HG03175 (cell line): ENCODE results near the gene ADGRL1.
"Not testable (repeated sequence)": the region's sequence is repeated elsewhere in the genome, so short reads cannot be mapped to it uniquely, and the experiment has no call there.

Experiments used
- ATAC-seq: cut with Tn5 transposase; IDR thresholded peaks from one replicate; pipeline ENCODE4 v1.9.1; 2021; ENCODE audit warnings: mild to moderate bottlenecking, moderate library complexity; ENCODE audit not compliant: unreplicated experiment

The ADGRL1 gene

DNA sequence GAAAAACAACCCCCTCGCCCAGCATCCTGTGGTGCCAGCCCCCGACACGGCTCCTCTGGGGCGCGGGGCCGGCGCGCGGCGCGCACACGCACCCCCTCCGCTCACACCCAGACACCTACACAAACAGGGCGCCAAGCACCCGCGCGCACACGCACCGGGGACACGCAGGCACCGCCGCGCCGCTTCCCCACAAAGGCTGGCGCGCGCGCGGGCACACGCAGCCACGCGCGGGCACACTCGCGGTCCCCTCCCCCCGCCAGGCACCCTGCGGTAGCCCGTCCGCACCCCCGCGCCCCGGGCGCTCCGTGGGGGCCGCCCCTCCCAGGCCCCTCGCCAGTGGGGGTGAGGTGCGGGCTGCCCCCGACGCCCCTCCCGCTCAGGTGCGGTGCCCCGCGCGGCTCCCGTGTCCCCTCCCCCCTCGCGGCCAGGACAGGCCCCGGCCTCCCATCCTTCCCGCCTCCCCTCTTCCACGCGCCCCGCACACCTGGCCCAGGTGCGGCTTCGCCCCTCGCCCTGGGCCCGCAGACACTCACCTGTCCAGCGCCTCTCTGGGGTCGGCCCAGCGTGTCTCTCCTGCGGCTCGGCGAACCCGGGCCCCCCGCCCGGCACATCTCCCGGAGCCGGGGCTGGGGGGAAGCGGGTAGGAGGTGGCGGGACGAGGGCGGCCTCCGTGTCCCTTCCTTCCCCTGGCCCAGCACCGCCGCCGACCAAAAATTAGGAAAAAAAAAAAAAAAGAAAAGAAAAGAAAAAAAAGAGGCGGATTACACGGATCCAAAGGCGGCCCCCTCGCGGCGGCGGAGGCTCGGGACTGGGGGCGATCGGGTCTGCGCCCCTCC is at the start of gene ADGRL1:
ADGRL1 (minus strand) TSS at position 718 of the 836 bp plus-strand sequence. CDS start 22,567 bp downstream, outside the sequence.
- not testable (repeated sequence) for ATAC-seq

DNA sequence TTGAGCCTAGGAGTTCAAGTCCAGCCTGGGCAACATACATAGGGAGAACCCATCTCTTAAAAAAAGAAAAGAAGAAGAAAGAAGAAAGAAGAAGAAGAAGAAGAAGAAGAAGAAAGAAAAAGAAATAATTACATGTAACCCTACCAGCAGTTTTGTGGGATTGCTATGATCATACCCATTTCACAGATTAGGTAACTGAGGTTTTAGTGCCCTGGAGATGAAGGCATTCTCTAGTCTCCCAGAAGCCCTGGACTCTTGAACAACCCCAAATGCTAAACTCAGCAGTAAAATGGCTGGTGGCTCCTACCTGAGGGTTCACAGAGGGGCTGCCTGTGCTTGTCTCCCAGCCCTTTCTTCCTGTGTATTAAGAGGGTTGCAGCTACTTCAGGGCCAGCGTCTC is 49.3 kb upstream of the ADGRL1 start:
- ATAC-seq, result not testable (repeated sequence)

DNA sequence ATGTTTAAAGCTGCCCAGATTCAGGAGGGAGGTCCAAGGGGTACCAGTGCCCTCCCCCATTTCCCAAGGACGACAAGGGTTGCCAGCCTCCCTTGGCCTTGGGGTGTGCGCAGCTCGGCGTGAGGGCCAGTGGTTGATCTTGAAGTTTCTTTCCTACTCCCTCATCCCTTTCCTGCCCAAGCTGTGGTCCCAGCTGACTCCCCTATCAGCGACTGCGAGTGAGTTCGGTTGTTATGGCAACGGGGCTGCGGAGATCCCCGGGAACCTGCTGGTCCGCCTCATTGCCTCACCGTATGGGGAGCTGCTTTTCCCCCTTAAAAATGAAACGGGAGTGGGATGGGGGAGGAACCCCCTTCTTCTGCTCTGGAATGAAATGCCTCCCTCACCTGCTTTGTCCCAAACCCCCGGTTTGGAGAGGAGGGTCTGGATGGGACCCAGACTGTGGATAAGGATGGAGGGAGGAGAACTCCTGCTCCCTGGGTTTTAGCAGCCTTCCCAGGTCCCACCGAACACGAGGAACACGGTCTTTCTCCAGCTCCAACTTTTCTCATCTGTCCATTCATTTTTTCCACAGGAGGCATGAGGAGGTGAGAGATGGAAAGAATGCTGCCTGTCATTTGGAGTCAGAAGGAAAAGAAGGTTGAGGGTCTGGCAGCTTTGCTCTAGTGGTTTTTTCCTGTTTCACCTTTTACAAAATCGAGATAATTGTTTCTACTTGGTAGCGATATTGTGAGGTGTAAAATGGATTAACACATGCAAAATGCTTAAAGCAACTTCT is 48.0 kb upstream of the ADGRL1 start:
- not testable (repeated sequence) for ATAC-seq

DNA sequence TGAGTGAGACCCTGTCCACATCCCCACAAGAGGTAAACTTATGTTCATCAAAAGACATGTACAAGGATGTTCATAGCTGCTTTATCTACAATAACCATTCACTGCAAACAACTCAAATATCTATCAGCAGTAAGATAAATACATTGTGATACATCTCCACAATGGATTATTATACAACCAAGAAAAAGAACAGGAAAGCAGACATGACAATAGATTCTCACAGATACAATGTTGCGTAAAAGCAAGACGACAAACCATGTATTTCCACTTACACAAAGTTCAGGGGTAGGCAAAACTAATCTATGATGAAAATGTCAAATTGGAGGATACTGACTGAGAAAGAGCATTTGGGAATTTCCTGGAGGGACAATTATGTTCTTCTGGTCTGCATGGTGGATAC is 46.2 kb upstream of the ADGRL1 start:
- not testable (repeated sequence) for ATAC-seq

DNA sequence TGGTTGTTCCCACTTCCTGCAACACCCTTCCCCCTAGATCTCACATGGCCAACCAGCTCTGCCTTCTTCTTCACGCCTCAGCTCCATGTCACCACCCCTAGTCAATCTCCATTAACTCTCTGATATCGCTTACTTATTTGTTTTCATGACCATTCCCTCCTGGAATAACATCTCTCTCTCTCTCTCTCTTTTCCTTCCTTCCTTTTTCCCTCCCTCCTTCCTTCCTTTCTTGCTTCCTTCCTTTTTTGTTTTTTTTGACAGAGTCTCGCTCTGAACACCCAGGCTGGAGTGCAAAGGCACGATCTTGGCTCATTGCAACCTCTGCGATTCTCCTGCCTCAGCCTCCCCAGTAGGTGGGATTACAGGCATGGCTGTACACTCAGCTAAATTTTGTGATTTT is 44.9 kb upstream of the ADGRL1 start:
- ATAC-seq, result no peak

DNA sequence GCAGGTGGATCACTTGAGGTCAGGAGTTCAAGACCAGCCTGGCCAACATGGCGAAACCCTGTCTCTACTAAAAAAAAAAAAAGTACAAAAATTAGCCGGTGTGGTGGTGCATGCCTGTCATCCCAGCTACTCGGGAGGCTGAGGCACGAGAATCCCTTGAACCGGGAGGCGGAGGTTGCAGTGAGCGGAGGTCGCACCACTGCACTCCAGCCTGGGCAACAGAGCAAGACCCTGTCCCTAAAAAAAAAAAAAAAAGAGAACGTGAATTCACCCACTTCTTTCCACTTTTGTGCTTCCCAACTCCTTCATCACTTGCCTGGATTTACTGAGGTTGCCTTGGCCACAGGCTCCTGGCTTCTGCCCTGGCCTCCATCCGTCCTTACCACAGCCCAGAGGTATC is 44.3 kb upstream of the ADGRL1 start:
- ATAC-seq, result not testable (repeated sequence)

DNA sequence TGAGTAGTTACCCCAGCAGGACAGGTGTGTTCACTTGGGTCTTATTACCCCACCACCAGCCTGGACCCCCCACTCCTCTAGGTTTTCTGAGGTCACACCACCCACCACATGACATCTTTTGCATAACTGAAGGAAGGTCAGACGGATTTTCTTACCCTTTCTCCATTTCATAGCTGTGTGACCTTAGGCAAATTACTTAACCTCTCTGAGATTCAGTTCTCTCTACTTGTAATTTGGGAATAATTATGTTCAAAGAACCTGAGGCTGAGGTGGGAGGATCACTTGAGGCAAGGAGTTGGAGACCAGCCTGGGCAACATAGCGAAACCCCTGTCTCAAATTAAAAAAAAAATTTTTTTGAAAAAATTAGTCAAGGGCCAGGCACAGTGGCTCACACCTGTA is 43.9 kb upstream of the ADGRL1 start:
- not testable (repeated sequence) for ATAC-seq

DNA sequence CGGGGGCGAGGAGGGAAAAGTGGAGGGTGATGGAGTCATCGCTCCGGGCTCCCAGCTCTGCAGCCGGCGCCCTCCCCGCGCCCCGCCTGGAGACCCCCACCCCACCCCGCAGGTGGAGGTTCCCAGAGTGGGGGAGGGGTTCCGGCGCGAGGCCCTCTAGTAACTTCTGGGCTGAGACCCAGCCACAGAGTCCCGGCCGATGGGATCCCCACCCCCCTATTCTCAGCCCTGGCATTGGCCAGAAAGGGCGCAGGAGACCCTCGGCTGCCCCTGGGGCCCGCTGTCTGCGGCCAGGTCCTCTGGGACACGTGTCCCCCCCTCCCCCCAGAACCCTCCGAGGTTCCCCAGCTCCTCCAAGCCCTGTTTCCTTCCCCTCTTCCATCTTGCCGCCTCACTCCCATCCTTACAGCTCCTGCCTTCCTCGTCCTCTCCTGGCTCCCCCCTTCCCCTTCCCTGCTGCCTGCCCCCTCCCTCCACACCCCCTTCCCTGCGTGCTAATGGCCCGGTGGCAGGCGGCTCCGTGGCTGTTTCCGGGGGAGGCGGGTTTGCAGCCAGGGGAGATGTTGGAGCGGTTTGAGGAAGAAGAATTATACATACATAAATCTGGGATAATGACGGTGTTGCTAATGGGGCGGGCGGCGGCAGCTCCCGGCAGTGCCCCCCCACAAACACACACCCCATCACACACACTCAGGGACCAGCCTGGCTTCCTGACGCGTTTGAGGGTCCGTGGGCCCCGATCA is 43.2 kb upstream of the ADGRL1 start:
- ATAC-seq, result not testable (repeated sequence)

DNA sequence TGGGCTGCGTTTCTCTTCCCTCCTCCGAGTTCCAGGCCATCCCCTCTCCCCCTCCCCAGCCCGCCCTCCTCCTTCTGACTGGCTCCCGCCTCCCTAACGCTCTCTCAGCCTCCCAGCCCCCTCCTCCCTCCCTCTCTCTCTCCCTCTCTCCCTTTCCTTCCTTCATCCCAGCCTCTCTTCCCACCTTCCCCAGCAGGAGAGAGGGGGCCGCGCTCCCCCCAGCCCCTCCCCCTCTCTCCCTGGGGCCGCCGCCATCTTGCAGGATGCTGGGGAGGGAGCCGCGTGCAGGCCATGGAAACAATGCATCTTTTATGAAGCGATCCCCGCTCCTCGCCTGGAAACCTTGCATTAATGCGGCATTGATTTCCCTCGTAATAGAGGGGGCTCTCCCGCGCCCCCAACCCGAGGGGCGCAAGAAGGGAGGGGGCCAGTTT is 42.6 kb upstream of the ADGRL1 start:
- ATAC-seq, result no peak

DNA sequence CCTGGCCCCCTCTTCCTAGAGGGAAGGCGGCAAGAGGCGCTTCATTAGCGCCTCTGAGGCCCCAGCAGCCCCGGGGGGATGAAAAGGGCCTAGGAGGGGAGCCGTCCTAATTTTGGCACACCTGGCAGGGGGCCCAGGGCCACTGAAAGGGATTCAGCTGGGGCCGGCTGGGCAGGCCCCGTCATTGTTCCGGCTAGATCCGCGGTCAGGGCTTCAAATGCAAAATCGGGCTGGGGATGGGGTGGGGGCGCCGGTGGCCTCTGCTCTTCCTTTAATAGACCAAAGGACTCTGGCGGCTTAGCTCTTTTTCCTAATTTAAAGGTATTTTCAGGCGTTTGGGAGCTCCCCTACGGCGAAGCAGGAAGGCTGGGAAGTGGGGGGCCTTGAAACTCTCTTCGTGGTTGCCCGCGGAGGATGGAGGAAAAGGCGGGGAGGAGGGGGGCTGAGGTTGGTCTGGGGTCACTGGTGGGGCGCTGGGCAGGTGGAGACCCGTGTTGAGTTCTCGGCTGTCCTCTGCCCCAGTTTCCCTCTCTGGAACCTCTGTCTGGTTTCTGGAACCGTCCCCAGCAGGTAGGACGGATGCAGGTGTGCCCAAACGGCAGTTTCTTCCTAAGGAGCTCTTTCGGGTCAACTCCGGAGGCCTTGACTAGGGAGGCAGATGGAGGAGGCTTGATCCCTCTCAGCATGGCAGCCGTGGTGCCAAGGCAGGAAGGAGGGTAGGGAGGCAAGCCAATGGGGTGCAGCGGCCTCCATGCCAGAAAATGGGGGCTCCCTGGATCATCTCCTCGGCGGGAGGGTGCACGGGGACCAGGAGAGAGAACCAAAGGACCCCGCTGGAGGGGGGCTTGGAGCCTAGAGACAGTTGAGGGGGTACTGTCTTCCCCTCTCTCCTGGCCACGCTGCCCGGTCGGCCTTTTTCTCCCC is 41.8 kb upstream of the ADGRL1 start:
- not testable (repeated sequence) for ATAC-seq

DNA sequence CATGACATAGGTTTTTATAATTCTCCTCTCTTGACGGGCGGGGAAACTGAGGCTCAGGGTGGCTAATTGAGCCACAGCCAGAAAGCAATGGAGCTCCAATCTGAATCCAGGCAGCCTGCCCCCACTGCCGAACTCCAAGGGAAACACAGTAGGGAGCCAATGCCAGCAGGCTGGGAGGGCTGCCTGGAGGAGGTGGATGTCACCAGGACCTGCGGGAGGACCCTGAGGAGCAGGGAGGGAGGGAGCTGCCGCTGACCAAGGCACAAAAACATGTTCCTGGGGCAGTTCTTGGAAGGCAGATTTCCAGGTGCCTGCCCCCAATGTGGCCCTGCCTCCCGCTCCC is 41.2 kb upstream of the ADGRL1 start:
- not testable (repeated sequence) for ATAC-seq

DNA sequence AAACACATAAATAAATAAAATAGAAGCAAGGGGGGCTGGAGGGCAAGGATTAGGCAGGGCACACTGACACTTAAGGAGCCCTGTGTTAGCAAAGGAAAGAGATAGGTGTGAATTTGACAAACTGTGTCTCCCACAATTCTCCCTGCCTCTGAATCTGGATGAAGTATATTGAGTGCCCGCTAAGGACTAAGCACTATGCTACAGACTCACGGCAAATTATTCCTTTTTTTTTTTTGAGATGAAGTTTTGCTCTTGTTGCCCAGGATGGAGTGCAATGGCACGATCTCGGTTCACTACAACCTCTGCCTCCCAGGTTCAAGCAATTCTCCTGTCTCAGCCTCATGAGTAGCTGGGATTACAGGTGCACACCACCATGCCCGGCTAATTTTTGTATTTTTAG is 38.4 kb upstream of the ADGRL1 start:
- not testable (repeated sequence) for ATAC-seq

DNA sequence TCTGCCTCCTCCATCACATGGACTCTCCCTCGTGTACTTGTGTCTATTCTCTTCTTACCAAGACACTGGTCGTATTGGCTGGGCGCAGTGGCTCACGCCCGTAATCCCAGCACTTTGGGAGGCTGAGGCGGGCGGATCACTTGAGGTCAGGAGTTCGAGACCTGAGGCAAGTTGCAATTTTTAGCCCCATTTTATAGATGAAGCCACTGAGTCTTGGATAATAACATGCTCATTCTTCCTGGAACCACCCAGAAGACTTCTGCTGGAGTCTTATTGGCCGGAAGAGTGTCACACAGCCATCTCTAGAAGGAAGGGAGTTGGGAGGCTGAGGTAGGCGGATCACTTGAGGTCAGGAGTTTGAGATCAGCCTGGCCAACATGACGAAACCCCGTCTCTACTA is 37.7 kb upstream of the ADGRL1 start:
- not testable (repeated sequence) for ATAC-seq

DNA sequence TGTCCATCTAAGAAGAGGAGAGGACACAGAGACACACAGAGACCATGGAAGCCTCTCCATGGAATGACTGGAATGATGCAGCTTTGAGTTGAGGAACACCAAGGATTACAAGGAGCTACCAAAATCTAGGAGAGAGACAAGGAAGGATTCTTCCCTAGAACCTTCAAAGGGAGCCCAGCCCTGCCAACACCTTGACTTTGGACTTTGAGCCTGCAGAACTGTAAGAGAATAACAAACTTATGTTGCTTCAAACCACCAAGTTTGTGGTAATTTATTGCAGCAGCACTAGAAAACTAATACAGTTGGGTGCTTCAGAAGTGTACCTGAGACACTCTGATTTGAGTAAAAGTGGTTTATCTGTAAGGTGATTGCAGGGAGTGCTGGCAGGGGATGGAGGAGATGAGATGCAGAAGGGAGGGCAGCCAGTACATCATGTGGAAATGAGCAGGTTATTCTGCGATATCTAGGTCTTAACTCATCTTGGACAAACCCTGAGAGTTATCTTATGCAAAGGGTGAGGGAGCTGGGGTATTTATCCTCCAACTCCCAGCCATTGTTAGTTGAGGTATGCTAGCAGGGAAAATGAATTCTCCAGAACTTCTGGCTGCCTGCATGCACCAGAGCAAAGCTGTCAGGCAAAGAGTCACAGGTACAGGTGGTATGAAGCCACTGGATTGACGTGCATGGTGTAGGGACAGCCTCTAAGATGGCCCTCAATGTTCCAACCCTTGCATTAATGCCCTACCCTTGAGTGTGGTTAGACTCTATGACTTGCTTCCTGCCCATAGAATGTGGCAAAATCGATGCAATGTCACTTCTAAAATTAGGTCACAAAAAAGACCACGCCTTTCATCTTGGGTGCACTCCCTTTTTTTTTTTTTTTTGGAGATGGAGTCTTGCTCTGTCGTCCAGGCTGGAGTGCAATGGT is 31.3 kb upstream of the ADGRL1 start:
- ATAC-seq, result no peak

DNA sequence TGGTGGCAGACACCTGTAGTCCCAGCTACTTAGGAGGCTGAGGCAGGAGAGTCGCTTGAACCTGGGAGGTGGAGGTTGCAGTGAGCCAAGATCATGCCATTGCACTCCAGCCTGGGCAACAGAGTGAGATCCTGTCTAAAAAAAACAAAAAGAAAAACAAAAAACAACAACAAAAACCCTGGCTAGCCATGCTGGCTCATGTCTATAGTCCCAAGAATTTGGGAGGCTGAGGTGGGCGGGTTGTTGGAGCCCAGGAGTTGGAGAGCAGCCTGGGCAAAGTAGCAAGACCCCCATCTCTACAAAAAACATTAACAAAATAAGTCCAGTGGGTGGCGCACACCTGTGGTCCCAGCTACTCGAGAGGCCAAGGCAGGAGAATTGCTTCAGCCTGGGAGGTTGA is 27.0 kb upstream of the ADGRL1 start:
- ATAC-seq, result not testable (repeated sequence)

DNA sequence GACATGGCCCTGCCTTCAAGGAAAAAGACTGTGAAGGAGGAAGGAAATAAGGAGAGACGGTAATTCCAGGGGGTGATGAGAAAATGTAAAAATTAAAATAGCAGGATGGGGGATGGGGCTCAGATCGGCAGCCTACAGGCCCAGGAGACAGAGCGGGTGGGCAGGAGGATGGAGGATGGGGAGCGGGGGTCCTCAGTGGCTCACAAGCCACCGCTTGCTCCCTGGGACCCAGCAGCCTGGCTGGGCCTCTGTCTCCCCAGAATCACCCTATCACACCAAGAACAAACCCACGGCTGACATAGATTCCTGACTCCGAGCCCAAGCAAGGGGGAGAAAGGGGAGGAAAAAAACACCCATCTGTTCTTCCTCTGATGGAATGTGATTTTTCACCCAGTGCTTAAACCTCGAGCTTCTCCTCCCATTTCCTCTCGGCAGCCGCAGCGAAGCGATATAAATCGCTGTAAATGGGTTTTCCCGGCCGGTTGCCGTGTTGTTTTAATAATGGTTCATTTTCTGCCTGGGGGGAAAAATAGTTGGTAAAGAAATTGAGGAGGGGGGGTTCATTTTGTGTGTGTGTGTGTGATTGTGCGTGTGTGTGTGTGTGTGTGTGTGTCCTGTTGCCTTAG is 22.6 kb upstream of the ADGRL1 start:
- not testable (repeated sequence) for ATAC-seq

DNA sequence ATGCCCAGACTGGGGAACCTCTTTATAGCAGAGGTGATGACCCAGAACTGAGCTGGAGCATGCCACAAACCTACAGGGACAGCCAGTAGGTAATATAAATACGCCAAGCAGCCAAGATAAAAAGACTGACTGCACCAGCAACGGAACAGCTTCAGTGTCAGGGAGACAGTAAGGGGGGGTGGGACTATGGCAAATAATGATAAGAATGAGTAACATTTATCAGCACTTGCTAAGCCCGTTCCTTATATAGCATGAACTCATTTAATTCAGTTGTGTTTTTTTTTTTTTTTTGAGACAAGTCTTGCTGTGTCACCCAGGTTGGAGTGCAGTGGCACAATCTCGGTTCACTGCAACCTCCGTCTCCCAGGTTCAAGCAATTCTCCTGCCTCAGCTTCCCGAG is 20.5 kb upstream of the ADGRL1 start:
- ATAC-seq, result not testable (repeated sequence)

DNA sequence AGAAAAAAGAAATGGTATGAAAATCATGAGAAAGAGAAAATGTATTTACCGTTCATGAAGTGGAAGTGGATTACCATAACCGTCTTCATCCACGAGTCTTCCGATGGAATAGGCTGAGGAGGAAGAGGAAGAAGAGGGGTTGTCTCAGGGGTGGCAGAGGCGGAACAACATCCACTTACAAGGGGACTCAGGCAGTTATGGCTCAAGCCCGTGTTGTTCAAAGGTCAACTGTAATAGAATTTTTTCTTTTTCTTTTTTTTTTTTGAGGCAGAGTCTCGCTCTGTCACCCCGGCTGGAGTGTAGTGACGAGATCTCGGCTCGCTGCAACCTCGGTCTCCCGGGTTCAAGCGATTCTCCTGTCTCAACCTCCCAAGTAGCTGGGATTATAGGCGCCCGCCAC is 16.9 kb upstream of the ADGRL1 start:
- no peak for ATAC-seq

DNA sequence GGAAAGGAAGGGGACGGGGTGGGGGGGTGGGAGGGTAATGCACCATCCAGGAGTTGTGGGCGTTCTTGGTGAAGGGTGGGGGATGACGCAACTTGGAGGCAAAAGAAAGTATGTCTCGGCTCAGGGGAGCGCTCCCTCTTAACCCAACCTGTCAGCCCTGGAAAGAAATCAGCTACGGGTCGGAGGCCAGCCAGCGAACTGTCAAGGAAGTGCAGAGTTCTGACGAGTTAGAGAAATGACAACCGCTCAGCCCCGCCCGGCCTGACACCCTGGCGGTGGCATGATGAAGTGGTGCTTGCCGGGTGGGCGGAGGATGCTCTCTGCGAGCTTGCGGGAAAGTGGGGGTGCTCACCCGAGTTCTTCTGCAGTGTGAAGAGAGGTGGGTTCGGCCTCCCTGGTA is 15.4 kb upstream of the ADGRL1 start:
- ATAC-seq, result not testable (repeated sequence)
